K562 (cell line): ENCODE data around the gene GOLGB1. TPM values are rescaled to one million over a fixed set of nuclear protein-coding genes. Genes with fewer than 3 reads are reported as not detected.

Source experiments
- ATAC-seq: fragments of 200-7000 bp; cut with Tn5 transposase; 3 replicates; pipeline ENCODE4 v1.9.1; 2020; ENCODE audit warnings: moderate library complexity
- BruUV-seq: library from RNA; stranded (reverse); fragments of 400-500 nt; replicated peaks from 2 replicates; lab custom pipeline; 2021; lab: Mats Ljungman, UMichigan
- CTCF ChIA-PET: fragments of 300-600 bp; formaldehyde crosslinking; extraction: SDS; loops from one replicate; lab custom pipeline; 2021; ENCODE audit warnings: low intra/inter-chr PET ratio; lab: Yijun Ruan, JAX
- POLR2A ChIA-PET: fragments of 300-600, 350-650 bp; sonication (Branson Sonifier 250); formaldehyde crosslinking; extraction: SDS; loops from one replicate; lab custom pipeline; 2021; ENCODE audit warnings: antibody characterized with exemption, inconsistent platforms; lab: Yijun Ruan, JAX
- DNase-seq, 4 experiments: peaks; one replicate each; pipeline versions ENCODE4 v3.0.0 to v3.0.0-alpha.2; 2011 to 2018; ENCODE audit warnings: low spot score in 3 of 4, mixed read lengths in 3 of 4; ENCODE audit errors: extremely low read depth in 1 of 4
- FAIRE-seq: peaks from 2 replicates; lab custom pipeline; 2011; peaks lifted over from hg19 to GRCh38; lab: Jason Lieb, UNC
- H2AFZ ChIP-seq: 2 replicates; pipeline ENCODE4 v1.6.0; 2011; ENCODE audit warnings: low read depth, low read length, control low read depth, inconsistent platforms
- H3K27ac ChIP-seq: fragments of 200-600 bp; 3 replicates; pipeline ENCODE4 v1.8.0; 2011; ENCODE audit warnings: low read depth, mild to moderate bottlenecking, control low read depth, inconsistent platforms, low read length, moderate library complexity, mixed read lengths; ENCODE audit errors: extremely low read depth
- H3K27me3 ChIP-seq, 2 experiments: fragments of 300-600 bp in 1 of 2; 2 replicates in 1 of 2; 3 replicates in 1 of 2; pipeline versions ENCODE4 v1.6.0 to v1.8.0; 2011; ENCODE audit warnings: inconsistent platforms in 2 of 2, low read length in 2 of 2, mild to moderate bottlenecking in 1 of 2, mixed read lengths in 1 of 2, moderate library complexity in 1 of 2; ENCODE audit not compliant: control insufficient read depth in 2 of 2, insufficient read depth in 2 of 2
- H3K36me3 ChIP-seq: fragments of 300-600 bp; 3 replicates; pipeline ENCODE4 v1.8.0; 2011; ENCODE audit warnings: mild to moderate bottlenecking, low read length, inconsistent platforms; ENCODE audit not compliant: control insufficient read depth, insufficient read depth
- H3K4me1 ChIP-seq, 2 experiments: fragments of 200-600 bp in 1 of 2; replicated peaks in 1 of 2; 2 replicates in 1 of 2; 3 replicates in 1 of 2; pipeline versions ENCODE4 v1.5.1 to v1.8.0; 2011; ENCODE audit warnings: inconsistent platforms in 2 of 2, low read length in 2 of 2, mild to moderate bottlenecking in 1 of 2, mixed read lengths in 1 of 2, moderate library complexity in 1 of 2; ENCODE audit not compliant: control insufficient read depth in 2 of 2, insufficient read depth in 2 of 2
- H3K4me2 ChIP-seq: 2 replicates; pipeline ENCODE4 v1.6.1; 2011; ENCODE audit warnings: low read length, control low read depth, inconsistent platforms, mixed read lengths; ENCODE audit not compliant: insufficient read depth
- H3K4me3 ChIP-seq: fragments of 200-600 bp; sonication (generic), shearing (Covaris generic); 2 replicates; pipeline ENCODE4 v1.5.1; 2016; ENCODE audit warnings: control low read depth, inconsistent platforms
- H3K79me2 ChIP-seq: fragments of 200-600 bp; 3 replicates; pipeline ENCODE4 v1.8.0; 2011; ENCODE audit warnings: low read length, inconsistent platforms; ENCODE audit not compliant: control insufficient read depth, insufficient read depth
- H3K9ac ChIP-seq, 2 experiments: 2 replicates each; pipeline versions ENCODE4 v1.6.0 to v1.6.1; 2011; ENCODE audit warnings: low read depth in 2 of 2, low read length in 2 of 2, control low read depth in 1 of 2, inconsistent platforms in 1 of 2, mild to moderate bottlenecking in 1 of 2, mixed read lengths in 1 of 2; ENCODE audit not compliant: insufficient read depth in 1 of 2
- H3K9me1 ChIP-seq: one replicate; pipeline ENCODE4 v1.6.0; 2011; ENCODE audit warnings: inconsistent platforms, mild to moderate bottlenecking, low read length, moderate library complexity; ENCODE audit not compliant: control insufficient read depth, insufficient read depth
- H3K9me3 ChIP-seq: replicated peaks from 2 replicates; pipeline ENCODE4 v1.5.1; 2011; ENCODE audit warnings: low read depth, low read length, inconsistent platforms; ENCODE audit not compliant: control insufficient read depth, insufficient read depth
- H4K20me1 ChIP-seq: replicated peaks from 2 replicates; pipeline ENCODE4 v1.6.1; 2011; ENCODE audit warnings: low read length, inconsistent platforms, mixed read lengths; ENCODE audit not compliant: control insufficient read depth, insufficient read depth
- BCOR ChIP-seq: fragments of 450-650 bp; IDR thresholded peaks from 2 replicates; pipeline ENCODE4 v1.6.1; 2016
- FOXA3 ChIP-seq, 2 experiments: fragments of 450-650 bp in 1 of 2; sonication (generic) in 1 of 2; formaldehyde crosslinking; IDR thresholded peaks in 1 of 2; conservative IDR thresholded peaks in 1 of 2; 2 replicates each; pipeline versions ENCODE4 v1.4.0 to v1.8.0; 2020 to 2022; ENCODE audit warnings: mild to moderate bottlenecking in 2 of 2, missing genetic modification reagents in 1 of 2
- HDAC3 ChIP-seq: fragments of 450-650 bp; IDR thresholded peaks from 2 replicates; pipeline ENCODE4 v1.6.1; 2018; ENCODE audit warnings: borderline replicate concordance, mild to moderate bottlenecking, moderate library complexity; ENCODE audit not compliant: partially characterized antibody
- HLTF ChIP-seq: fragments of 450-650 bp; IDR thresholded peaks from 2 replicates; pipeline ENCODE4 v1.6.1; 2016
- TAL1 ChIP-seq: fragments of 450-650 bp; IDR thresholded peaks from 2 replicates; pipeline ENCODE4 v1.6.1; 2016; ENCODE audit warnings: mild to moderate bottlenecking
- TBL1XR1 ChIP-seq, 2 experiments: IDR thresholded peaks; 2 replicates each; pipeline ENCODE4 v1.6.1; 2012; ENCODE audit warnings: improper control_type of control experiment in 2 of 2, low read length in 2 of 2, mild to moderate bottlenecking in 1 of 2
- ZNF274 ChIP-seq: IDR thresholded peaks from 2 replicates; pipeline ENCODE4 v1.6.1; 2011; ENCODE audit warnings: low read depth, mild to moderate bottlenecking, low read length, moderate library complexity, borderline replicate concordance
- ZNF717 ChIP-seq: fragments of 250-450 bp; sonication (Bioruptor Pico); IDR thresholded peaks from 2 replicates; pipeline ENCODE4 v1.5.0; 2021
- WGBS: fragments of 100-300 bp; shearing (Covaris generic); methylation state at CpG from one replicate; pipeline ENCODE4 v1.1.6; 2016; ENCODE audit warnings: low coverage, mixed read lengths; ENCODE audit not compliant: insufficient coverage; ENCODE audit errors: missing lambda C conversion rate; 5-methylcytosine and 5-hydroxymethylcytosine counted together
- in situ Hi-C: fragments of 300-500 bp; cut with MboI; formaldehyde crosslinking; loops from 4 replicates; pipeline ENCODE4 v1.15.0; 2018; ENCODE audit warnings: inconsistent platforms, mixed read lengths
- intact Hi-C: fragments of 100-400 bp; cut with micrococcal nuclease; formaldehyde crosslinking; loops from 2 replicates; pipeline ENCODE4 v1.14.2; 2022
- polyA plus RNA-seq, 8 experiments: library from polyadenylated mRNA; depleted of rRNA in 4 of 8; stranded (reverse) in 5 of 8; unstranded in 3 of 8; fragments of >200 nt; fragmentation: Nextera tagmentation in 2 of 8; fragmentation: Illumina TruSeq in 1 of 8; extraction: Ambion mirVana in 2 of 8; extraction: Trizol in 1 of 8; gene quantifications; 2 replicates each; pipeline versions ENCODE4 v1.2.1 to v1.2.3, GENCODE V29; 2011 to 2014; ENCODE audit warnings: inconsistent platforms in 1 of 8, missing spikeins in 1 of 8
- total RNA-seq, 7 experiments: library from RNA; depleted of rRNA in 6 of 7; stranded (reverse); fragments of >200 nt in 6 of 7; fragmentation: Illumina TruSeq in 2 of 7; extraction: Trizol in 2 of 7; gene quantifications; 2 replicates each; pipeline versions ENCODE4 v1.2.1 to v1.2.3, GENCODE V29; 2011 to 2021; ENCODE audit warnings: low replicate concordance in 1 of 7
- TF ChIP-seq, protein P1 (sequence below): fragments of 450-650 bp; conservative IDR thresholded peaks from 2 replicates; pipeline ENCODE4 v1.6.1; 2016; ENCODE audit warnings: missing genetic modification characterization, low read depth, mild to moderate bottlenecking, control low read depth, missing compliant biosample characterization
- TF ChIP-seq, protein P2 (sequence below): IDR thresholded peaks from 3 replicates; pipeline ENCODE4 v1.6.1; 2011; ENCODE audit warnings: borderline replicate concordance, mild to moderate bottlenecking, moderate library complexity; ENCODE audit not compliant: insufficient read length; ENCODE audit errors: extremely low read depth

The GOLGB1 gene
- total and polyA plus RNA-seq, 9 of the 15 experiments (the other 6 are each of a cell fraction or from before 2014, with no cell fraction given), result 4.0 to 16.3 (median 9.7) TPM

DNA sequence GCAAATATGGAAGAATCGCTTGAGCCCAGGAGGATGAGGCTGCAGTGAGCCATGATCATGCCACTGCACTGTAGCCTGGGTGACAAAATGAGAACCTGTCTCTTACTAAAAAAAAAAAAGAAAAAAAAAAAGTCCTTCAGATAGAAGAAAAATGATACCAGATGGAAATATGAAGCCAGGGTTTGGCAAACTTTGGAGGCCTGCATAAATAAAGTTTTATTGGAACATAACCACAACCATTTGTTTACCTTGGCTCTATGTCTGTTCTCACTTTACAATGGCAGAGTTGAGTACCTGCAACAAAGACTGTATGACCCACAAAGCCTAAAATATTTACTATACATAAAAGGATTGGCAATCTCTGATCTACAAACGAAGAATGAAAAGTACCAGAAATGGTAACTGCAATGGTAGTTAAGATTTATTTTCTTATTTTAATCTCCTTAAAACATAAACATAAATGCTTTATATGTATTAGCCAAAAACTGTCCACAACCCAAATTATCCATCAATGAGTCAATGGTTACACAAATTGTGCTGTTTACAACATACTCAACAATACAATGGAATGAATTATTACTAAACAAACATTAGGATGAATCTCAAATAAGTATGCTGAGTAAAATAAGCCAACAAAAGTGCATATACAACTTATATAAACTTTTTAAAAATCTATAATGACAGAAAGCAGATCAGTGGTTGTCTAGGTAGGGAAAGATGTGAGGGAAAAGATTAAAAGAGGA, 41.8 kb downstream of the GOLGB1 start (continued):
- no peak for TF ChIP-seq FOXA3 (CRISPR knock-in tag; conservative IDR thresholded peaks at IDR 0.05 in 1 of 2, IDR thresholded peaks at IDR 0.05 in 1 of 2)
- TF ChIP-seq, protein P1, sequence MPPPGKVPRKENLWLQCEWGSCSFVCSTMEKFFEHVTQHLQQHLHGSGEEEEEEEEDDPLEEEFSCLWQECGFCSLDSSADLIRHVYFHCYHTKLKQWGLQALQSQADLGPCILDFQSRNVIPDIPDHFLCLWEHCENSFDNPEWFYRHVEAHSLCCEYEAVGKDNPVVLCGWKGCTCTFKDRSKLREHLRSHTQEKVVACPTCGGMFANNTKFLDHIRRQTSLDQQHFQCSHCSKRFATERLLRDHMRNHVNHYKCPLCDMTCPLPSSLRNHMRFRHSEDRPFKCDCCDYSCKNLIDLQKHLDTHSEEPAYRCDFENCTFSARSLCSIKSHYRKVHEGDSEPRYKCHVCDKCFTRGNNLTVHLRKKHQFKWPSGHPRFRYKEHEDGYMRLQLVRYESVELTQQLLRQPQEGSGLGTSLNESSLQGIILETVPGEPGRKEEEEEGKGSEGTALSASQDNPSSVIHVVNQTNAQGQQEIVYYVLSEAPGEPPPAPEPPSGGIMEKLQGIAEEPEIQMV (tag), result no peak
- TF ChIP-seq HDAC3, result no peak
- no peak for TF ChIP-seq ZNF274
- no peak for TF ChIP-seq HLTF

DNA sequence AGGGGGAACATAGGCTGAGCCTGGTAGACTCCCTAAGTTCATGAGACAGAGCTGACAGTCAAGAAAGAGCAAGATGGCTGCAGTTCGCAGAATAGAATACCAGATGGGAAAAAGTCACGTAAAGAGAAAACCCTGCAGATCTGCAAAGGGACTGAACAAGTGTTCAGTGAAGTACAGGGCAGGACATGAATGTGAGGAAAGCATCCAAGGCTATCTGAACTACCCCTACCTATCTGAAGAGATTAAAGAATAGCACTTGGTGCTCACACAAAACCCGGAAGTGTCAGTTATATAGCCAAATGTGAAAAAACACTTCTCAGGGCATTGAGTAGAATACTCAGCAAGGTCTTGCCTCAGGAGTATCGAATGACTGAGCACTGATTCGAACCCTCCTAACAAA, 44.0 kb downstream of the GOLGB1 start:
- CTCF ChIA-PET, result no interaction called here
- H3K27ac ChIP-seq, result no peak overlapping the region
- no peak overlapping the region for H2AFZ ChIP-seq
- in situ Hi-C loops, result no loop called here
- no peak for DNase-seq
- no peak for ATAC-seq
- no peaks in the 10 kb centered on the region for H4K20me1 ChIP-seq
- no peaks in the 10 kb centered on the region for H3K9me1 ChIP-seq
- FAIRE-seq, result no peak
- H3K9ac ChIP-seq, result no peak overlapping the region
- H3K4me3 ChIP-seq, result no peak overlapping the region
- H3K27me3 ChIP-seq, result no peaks in the 10 kb centered on the region
- no peaks in the 10 kb centered on the region for H3K4me1 ChIP-seq
- no peak overlapping the region for H3K4me2 ChIP-seq
- no TSS peak for BruUV-seq
- intact Hi-C loops, result no loop called here
- POLR2A ChIA-PET, result no interaction called here
- peaks cover 7% of the 10 kb centered on the region; the same call in 1 of the 3 replicates for H3K36me3 ChIP-seq
- no peak for TF ChIP-seq BCOR
- TF ChIP-seq, protein P2, sequence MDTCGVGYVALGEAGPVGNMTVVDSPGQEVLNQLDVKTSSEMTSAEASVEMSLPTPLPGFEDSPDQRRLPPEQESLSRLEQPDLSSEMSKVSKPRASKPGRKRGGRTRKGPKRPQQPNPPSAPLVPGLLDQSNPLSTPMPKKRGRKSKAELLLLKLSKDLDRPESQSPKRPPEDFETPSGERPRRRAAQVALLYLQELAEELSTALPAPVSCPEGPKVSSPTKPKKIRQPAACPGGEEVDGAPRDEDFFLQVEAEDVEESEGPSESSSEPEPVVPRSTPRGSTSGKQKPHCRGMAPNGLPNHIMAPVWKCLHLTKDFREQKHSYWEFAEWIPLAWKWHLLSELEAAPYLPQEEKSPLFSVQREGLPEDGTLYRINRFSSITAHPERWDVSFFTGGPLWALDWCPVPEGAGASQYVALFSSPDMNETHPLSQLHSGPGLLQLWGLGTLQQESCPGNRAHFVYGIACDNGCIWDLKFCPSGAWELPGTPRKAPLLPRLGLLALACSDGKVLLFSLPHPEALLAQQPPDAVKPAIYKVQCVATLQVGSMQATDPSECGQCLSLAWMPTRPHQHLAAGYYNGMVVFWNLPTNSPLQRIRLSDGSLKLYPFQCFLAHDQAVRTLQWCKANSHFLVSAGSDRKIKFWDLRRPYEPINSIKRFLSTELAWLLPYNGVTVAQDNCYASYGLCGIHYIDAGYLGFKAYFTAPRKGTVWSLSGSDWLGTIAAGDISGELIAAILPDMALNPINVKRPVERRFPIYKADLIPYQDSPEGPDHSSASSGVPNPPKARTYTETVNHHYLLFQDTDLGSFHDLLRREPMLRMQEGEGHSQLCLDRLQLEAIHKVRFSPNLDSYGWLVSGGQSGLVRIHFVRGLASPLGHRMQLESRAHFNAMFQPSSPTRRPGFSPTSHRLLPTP, result no peak
- no peak for TF ChIP-seq TBL1XR1 (IDR thresholded peaks at IDR 0.05; ENCODE audit: low read length in 2 of 2)
- TF ChIP-seq ZNF717 (CRISPR knock-in tag), result no peak
- no peak for TF ChIP-seq FOXA3 (CRISPR knock-in tag; conservative IDR thresholded peaks at IDR 0.05 in 1 of 2, IDR thresholded peaks at IDR 0.05 in 1 of 2)
- TF ChIP-seq TAL1, result no peak
- H3K9me3 ChIP-seq, result no peaks in the 10 kb centered on the region
- no peaks in the 10 kb centered on the region for H3K79me2 ChIP-seq
- WGBS, result 71% methylated on average over 5 of the region's 5 CpGs
